ENCODE measurements around the gene DUSP11. TPM values are rescaled to one million over a fixed set of nuclear protein-coding genes. Genes with fewer than 3 reads are reported as not detected.

Gene DUSP11
- polyA plus RNA-seq, 1 donor from 2014 or later: 35.2 TPM

DNA sequence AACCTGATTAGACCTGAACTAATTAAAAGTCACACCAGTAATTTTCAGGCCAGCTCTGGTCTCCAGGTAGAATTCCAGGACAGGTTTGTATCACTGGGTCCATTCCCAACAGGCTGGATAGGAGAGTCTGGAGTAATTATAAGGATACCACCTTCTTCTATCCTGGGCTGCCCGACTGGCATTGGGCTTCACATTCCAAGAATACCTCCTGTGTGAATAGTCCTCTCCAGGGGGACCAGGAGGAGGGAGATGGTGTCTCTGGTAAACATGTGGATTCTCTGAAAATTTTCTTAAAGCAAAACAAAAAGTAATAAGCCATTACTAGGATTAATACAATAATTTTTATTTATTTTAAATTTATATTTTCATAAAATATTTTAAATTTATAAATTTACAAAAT, 17.3 kb downstream of the DUSP11 start:
- H3K4me2 ChIP-seq (ENCODE audit: low read length): no peak overlapping the region
- TF ChIP-seq EP300 (conservative IDR thresholded peaks at IDR 0.05; ENCODE audit: poor library complexity, severe bottlenecking) (no peak), EZH2 (IDR thresholded peaks at IDR 0.05; ENCODE audit: borderline replicate concordance, insufficient read depth, low read length, poor library complexity, severe bottlenecking) (no peak), POLR2AphosphoS5 (IDR thresholded peaks at IDR 0.05) (no peak), RAD21 (conservative IDR thresholded peaks at IDR 0.05) (no peak), TAF1 (IDR thresholded peaks at IDR 0.05; ENCODE audit: low read depth) (no peak)
- TF ChIP-seq, protein P1, sequence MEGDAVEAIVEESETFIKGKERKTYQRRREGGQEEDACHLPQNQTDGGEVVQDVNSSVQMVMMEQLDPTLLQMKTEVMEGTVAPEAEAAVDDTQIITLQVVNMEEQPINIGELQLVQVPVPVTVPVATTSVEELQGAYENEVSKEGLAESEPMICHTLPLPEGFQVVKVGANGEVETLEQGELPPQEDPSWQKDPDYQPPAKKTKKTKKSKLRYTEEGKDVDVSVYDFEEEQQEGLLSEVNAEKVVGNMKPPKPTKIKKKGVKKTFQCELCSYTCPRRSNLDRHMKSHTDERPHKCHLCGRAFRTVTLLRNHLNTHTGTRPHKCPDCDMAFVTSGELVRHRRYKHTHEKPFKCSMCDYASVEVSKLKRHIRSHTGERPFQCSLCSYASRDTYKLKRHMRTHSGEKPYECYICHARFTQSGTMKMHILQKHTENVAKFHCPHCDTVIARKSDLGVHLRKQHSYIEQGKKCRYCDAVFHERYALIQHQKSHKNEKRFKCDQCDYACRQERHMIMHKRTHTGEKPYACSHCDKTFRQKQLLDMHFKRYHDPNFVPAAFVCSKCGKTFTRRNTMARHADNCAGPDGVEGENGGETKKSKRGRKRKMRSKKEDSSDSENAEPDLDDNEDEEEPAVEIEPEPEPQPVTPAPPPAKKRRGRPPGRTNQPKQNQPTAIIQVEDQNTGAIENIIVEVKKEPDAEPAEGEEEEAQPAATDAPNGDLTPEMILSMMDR (IDR thresholded peaks at IDR 0.05; ENCODE audit: poor library complexity, severe bottlenecking): no peak
- TF ChIP-seq, protein P2, sequence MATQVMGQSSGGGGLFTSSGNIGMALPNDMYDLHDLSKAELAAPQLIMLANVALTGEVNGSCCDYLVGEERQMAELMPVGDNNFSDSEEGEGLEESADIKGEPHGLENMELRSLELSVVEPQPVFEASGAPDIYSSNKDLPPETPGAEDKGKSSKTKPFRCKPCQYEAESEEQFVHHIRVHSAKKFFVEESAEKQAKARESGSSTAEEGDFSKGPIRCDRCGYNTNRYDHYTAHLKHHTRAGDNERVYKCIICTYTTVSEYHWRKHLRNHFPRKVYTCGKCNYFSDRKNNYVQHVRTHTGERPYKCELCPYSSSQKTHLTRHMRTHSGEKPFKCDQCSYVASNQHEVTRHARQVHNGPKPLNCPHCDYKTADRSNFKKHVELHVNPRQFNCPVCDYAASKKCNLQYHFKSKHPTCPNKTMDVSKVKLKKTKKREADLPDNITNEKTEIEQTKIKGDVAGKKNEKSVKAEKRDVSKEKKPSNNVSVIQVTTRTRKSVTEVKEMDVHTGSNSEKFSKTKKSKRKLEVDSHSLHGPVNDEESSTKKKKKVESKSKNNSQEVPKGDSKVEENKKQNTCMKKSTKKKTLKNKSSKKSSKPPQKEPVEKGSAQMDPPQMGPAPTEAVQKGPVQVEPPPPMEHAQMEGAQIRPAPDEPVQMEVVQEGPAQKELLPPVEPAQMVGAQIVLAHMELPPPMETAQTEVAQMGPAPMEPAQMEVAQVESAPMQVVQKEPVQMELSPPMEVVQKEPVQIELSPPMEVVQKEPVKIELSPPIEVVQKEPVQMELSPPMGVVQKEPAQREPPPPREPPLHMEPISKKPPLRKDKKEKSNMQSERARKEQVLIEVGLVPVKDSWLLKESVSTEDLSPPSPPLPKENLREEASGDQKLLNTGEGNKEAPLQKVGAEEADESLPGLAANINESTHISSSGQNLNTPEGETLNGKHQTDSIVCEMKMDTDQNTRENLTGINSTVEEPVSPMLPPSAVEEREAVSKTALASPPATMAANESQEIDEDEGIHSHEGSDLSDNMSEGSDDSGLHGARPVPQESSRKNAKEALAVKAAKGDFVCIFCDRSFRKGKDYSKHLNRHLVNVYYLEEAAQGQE (IDR thresholded peaks at IDR 0.05; ENCODE audit: borderline replicate concordance): no peak
- no peak overlapping the region for H3K27ac ChIP-seq (ENCODE audit: low read length)
- no peaks in the 10 kb centered on the region for H3K9me2 ChIP-seq (ENCODE audit: insufficient read depth, low read length)
- no peak overlapping the region for H3K9ac ChIP-seq (ENCODE audit: low read length)
- no peak overlapping the region for H3K4me3 ChIP-seq (ENCODE audit: low read length)
- no peaks in the 10 kb centered on the region for H4K20me1 ChIP-seq (ENCODE audit: insufficient read depth)
- no peaks in the 10 kb centered on the region for H3K27me3 ChIP-seq (ENCODE audit: insufficient read depth, low read depth, low read length)
- no peaks in the 10 kb centered on the region for H3F3A ChIP-seq (ENCODE audit: insufficient read depth, low read length, poor library complexity, severe bottlenecking)
- peaks cover 13% of the 10 kb centered on the region for H3K36me3 ChIP-seq (ENCODE audit: insufficient read depth, low read length)
- H3K79me2 ChIP-seq (replicated peaks; ENCODE audit: insufficient read depth, low read length): no peaks in the 10 kb centered on the region
- no peak overlapping the region for H2AFZ ChIP-seq (ENCODE audit: low read depth, low read length)
- H3K9me3 ChIP-seq (ENCODE audit: low read length): no peaks in the 10 kb centered on the region

DNA sequence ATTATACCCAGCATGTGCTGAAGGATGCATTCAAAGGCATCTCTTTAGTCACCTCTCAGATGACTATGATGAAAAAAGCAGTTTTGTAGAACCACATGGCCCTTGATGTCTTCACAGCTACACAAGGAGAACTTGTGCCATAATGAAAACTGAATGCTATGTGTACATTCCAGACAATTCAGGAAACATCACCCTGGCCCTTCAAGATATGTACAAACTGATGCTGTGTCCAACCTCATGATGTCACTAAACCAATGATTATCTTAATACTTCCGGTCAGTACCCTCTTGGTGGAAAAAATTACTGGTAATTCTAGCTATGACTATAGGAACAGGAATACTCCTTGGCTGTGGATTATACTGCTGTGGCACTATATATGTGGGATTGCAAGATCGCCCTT, 20.0 kb downstream of the DUSP11 start:
- Histone ChIP-seq H3K79me2 (replicated peaks; ENCODE audit: insufficient read depth, low read length) (no peaks in the 10 kb centered on the region), H2AFZ (ENCODE audit: low read depth, low read length) (no peak overlapping the region), H3K36me3 (ENCODE audit: insufficient read depth, low read length) (peaks cover 8% of the 10 kb centered on the region), H3K27me3 (ENCODE audit: insufficient read depth, low read depth, low read length) (no peaks in the 10 kb centered on the region), H3K9me3 (ENCODE audit: low read length) (no peaks in the 10 kb centered on the region), H4K20me1 (ENCODE audit: insufficient read depth) (no peaks in the 10 kb centered on the region), H3K27ac (ENCODE audit: low read length) (no peak overlapping the region), H3K4me2 (ENCODE audit: low read length) (no peak overlapping the region), H3K9ac (ENCODE audit: low read length) (no peak overlapping the region), H3F3A (ENCODE audit: insufficient read depth, low read length, poor library complexity, severe bottlenecking) (no peaks in the 10 kb centered on the region), H3K4me3 (ENCODE audit: low read length) (no peak overlapping the region), H3K9me2 (ENCODE audit: insufficient read depth, low read length) (no peaks in the 10 kb centered on the region)
- TF ChIP-seq EZH2 (IDR thresholded peaks at IDR 0.05; ENCODE audit: borderline replicate concordance, insufficient read depth, low read length, poor library complexity, severe bottlenecking): no peak
- TF ChIP-seq, protein P1 (IDR thresholded peaks at IDR 0.05; ENCODE audit: poor library complexity, severe bottlenecking): no peak
- TF ChIP-seq SMC3 (conservative IDR thresholded peaks at IDR 0.05; ENCODE audit: poor library complexity): no peak
- no peak for TF ChIP-seq POLR2AphosphoS5 (IDR thresholded peaks at IDR 0.05)
- TF ChIP-seq EP300 (conservative IDR thresholded peaks at IDR 0.05; ENCODE audit: poor library complexity, severe bottlenecking): no peak
- no peak for TF ChIP-seq MXI1 (conservative IDR thresholded peaks at IDR 0.05; ENCODE audit: poor library complexity, severe bottlenecking)
- TF ChIP-seq RAD21 (conservative IDR thresholded peaks at IDR 0.05): no peak
- no peak for TF ChIP-seq TAF1 (IDR thresholded peaks at IDR 0.05; ENCODE audit: low read depth)
- TF ChIP-seq, protein P2 (IDR thresholded peaks at IDR 0.05; ENCODE audit: borderline replicate concordance): no peak

Data from neural cell (in vitro differentiated cells).